ENCODE results near the gene C10orf90.

Gene C10orf90

GRCh38 chr10:126408953-126409641 is 261.4 kb downstream of the C10orf90 start:
- H3K27ac Mint-ChIP-seq: no peak overlapping the region
- ATAC-seq (replicated peaks) (peak; percentile 91 to 92), DNase-seq (peak; percentile 28)
- H3K4me1 Mint-ChIP-seq: peaks cover 0 to 11% of the 10 kb centered on the region in 2 donors
- H3K27me3 Mint-ChIP-seq: peaks cover 0 to 12% of the 10 kb centered on the region in 2 donors
- peak overlapping the region in 1 of 2 donors; percentile 35 for H3K4me3 Mint-ChIP-seq
- no peaks in the 10 kb centered on the region for H3K36me3 Mint-ChIP-seq
- H3K9me3 Mint-ChIP-seq: no peaks in the 10 kb centered on the region

GRCh38 chr10:126407831-126408230 is 262.7 kb downstream of the C10orf90 start:
- Mint-ChIP-seq H3K27ac (no peak overlapping the region), H3K4me3 (no peak overlapping the region), H3K27me3 (peaks cover 0 to 12% of the 10 kb centered on the region in 2 donors), H3K36me3 (no peaks in the 10 kb centered on the region), H3K9me3 (no peaks in the 10 kb centered on the region), H3K4me1 (peaks cover 0 to 11% of the 10 kb centered on the region in 2 donors)
- ATAC-seq (replicated peaks): no peak
- DNase-seq: no peak

DNA sequence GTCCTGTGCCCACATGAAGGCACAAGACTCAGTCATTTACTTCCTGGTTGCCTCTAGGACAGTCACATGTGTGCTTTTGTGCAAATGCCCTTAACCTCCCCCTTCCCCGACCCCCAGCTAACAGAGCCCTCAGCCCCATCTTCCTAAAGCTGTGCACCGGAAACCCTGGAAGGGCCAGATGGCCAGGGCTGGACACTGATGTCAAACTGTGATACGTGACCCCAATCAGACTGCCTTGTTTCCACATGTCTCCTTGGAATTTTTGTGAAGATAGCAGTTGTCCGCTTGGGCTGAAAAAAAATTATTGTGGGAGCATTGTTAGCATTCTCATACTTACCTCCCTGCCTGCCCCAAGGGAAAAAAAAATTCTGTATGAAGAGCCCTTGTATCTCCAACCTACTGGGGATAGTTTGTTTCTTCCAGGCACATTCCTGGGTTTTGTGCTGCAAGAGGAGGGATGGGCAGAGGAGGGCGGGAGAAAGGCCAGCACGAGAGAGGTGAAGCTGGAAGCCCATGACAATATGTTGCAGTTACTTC is 265.2 kb downstream of the C10orf90 start:
- Mint-ChIP-seq H3K36me3 (no peaks in the 10 kb centered on the region), H3K4me1 (peaks cover 0 to 11% of the 10 kb centered on the region in 2 donors), H3K9me3 (no peaks in the 10 kb centered on the region), H3K4me3 (no peak overlapping the region), H3K27ac (no peak overlapping the region), H3K27me3 (peaks cover 7 to 17% of the 10 kb centered on the region in 2 donors)
- DNase-seq (no peak), ATAC-seq (replicated peaks) (no peak)

DNA sequence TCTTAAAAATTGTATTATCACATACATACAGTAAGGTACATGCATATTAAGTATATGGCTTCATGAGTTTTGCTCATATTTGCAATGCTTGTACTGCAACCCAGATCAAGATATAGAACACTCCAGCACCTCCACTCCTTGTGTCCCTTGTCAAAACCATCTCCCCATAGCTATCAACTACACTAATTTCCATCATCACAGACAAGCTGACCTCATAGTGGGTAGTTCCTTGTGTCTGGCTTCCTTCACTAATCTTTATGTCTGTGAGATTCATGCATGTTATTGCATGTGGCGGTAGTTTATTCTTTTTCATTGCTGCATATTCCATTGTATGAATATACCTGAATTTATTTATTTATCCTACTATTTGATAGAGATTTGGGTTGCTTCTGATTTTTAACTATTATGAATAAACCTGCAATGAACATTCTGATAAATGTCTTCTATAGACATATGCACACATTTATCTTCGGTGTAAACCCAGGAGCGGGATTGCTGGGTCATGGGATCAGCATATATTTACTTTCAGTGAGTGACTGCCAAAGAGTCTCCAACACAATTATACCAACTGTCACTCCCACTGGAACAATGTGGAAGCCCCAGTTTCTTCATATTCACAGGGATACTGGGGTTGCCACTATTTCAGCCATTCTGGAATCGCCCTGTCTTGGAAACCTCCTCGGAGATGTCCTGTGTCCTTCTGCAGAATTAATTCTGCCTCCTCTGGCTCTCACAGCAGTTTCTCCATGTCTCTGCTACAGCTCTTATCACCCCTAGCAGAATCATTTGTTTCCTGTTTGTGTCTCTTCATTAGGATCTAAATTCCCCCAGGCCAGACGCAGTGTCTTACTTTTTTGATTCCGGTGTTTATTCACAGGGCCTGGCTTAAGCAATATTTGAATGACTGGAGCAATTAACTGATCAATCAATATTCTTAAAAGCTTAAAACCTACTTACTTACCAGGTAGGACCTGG is 267.5 kb downstream of the C10orf90 start:
- ATAC-seq (replicated peaks) (no peak), DNase-seq (no peak)
- H3K4me3 Mint-ChIP-seq: no peak overlapping the region
- no peaks in the 10 kb centered on the region for H3K36me3 Mint-ChIP-seq
- H3K4me1 Mint-ChIP-seq: no peaks in the 10 kb centered on the region
- no peak overlapping the region for H3K27ac Mint-ChIP-seq
- no peaks in the 10 kb centered on the region for H3K9me3 Mint-ChIP-seq
- H3K27me3 Mint-ChIP-seq: peaks cover 7 to 12% of the 10 kb centered on the region in 2 donors

DNA sequence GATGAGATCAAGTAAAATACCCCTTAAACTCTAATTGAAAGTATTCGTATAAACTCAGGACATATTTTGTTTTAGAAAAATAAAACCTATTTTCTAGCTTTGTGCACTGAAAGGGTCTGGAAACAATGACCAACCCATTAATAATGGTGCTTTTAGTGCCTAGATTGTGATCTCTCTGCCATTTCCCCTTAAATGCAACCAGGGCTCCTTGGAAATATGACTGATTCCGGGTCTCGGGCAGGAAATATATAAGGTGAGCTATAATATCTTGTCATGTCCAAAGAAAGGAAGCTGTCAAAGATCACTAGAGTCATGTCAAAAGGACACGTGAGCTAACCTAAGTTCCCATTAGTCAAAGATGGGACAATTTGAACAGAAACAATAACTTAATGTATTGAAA is 269.9 kb downstream of the C10orf90 start:
- H3K36me3 Mint-ChIP-seq: no peaks in the 10 kb centered on the region

DNA sequence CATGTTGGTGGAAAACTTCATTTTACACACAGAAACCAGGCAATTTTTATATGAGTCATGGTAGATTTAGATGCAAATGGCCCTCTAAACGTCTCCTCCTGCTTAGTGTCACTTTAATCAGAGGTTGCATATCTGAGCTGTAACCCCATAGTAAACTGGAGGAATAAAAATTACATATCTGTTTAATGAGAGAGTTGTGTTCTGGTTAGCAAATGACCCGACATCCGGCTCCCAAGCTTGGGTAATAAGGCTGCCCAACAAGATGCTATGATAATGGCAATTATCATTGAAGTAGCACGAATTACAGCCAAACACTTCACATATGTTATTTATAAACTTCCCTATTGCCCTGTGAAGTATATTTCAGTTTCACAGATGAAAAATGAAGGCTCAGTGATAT is 271.6 kb downstream of the C10orf90 start:
- H3K4me3 Mint-ChIP-seq: no peak overlapping the region
- H3K27ac Mint-ChIP-seq: no peak overlapping the region

More for the DNA sequence above, 269.9 kb downstream of the C10orf90 start:
- no peak for DNase-seq
- peaks cover 10 to 11% of the 10 kb centered on the region in 2 donors for H3K27me3 Mint-ChIP-seq
- no peak for ATAC-seq (replicated peaks)
- H3K27ac Mint-ChIP-seq: no peak overlapping the region
- H3K4me3 Mint-ChIP-seq: no peak overlapping the region
- no peaks in the 10 kb centered on the region for H3K4me1 Mint-ChIP-seq
- H3K9me3 Mint-ChIP-seq: peaks cover 4% of the 10 kb centered on the region in 2 donors

GRCh38 chr10:126398383-126398743 is 272.1 kb downstream of the C10orf90 start:
- Mint-ChIP-seq H3K27ac (no peak overlapping the region), H3K9me3 (peaks cover 4 to 6% of the 10 kb centered on the region in 2 donors), H3K4me3 (no peak overlapping the region), H3K27me3 (peaks cover 5 to 11% of the 10 kb centered on the region in 2 donors), H3K4me1 (no peaks in the 10 kb centered on the region), H3K36me3 (no peaks in the 10 kb centered on the region)
- no peak for DNase-seq
- ATAC-seq (replicated peaks): no peak

More for the DNA sequence above, 271.6 kb downstream of the C10orf90 start:
- Mint-ChIP-seq H3K36me3 (no peaks in the 10 kb centered on the region), H3K27me3 (peaks cover 5 to 11% of the 10 kb centered on the region in 2 donors), H3K9me3 (peaks cover 4% of the 10 kb centered on the region in 2 donors), H3K4me1 (no peaks in the 10 kb centered on the region)
- no peak for ATAC-seq (replicated peaks)
- no peak for DNase-seq

GRCh38 chr10:126397640-126398382 is 272.7 kb downstream of the C10orf90 start:
- Mint-ChIP-seq H3K9me3 (peaks cover 4 to 7% of the 10 kb centered on the region in 2 donors), H3K36me3 (no peaks in the 10 kb centered on the region), H3K27ac (no peak overlapping the region), H3K27me3 (peaks cover 5 to 11% of the 10 kb centered on the region in 2 donors), H3K4me1 (no peaks in the 10 kb centered on the region), H3K4me3 (no peak overlapping the region)
- DNase-seq (no peak), ATAC-seq (replicated peaks) (no peak)

- Mint-ChIP-seq H3K36me3 (no peaks in the 10 kb centered on the region), H3K27ac (no peak overlapping the region), H3K4me3 (no peak overlapping the region), H3K4me1 (no peaks in the 10 kb centered on the region), H3K27me3 (peaks cover 5 to 11% of the 10 kb centered on the region in 2 donors), H3K9me3 (peaks cover 6 to 7% of the 10 kb centered on the region in 2 donors)
- DNase-seq (no peak), ATAC-seq (replicated peaks) (no peak)
These were observed 273.3 kb downstream of the C10orf90 start for GRCh38 chr10:126397156-126397555.

DNA sequence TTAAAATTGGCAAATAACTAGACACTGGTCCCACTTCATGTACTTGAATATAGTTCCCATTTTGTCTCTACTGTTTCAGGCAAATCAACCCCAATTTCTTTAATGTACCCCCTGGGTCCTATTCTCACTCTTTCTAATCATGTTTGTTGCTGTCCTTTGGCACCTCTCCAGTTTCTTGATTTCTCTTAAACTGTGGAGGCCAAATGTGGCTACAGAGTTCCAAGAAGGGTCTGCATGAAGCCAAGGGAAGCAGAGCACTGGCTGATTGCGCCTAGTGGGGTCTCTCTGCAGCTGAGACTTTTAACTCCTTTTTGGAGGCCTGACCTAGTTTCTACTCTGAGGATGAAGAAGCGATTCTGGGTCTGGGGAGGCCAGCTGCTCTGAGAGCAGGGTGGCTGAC is 275.5 kb downstream of the C10orf90 start:
- Mint-ChIP-seq H3K27ac (no peak overlapping the region), H3K9me3 (peaks cover 6 to 7% of the 10 kb centered on the region in 2 donors), H3K4me1 (no peaks in the 10 kb centered on the region), H3K4me3 (no peak overlapping the region), H3K36me3 (no peaks in the 10 kb centered on the region), H3K27me3 (peaks cover 12 to 21% of the 10 kb centered on the region in 2 donors)
- DNase-seq: no peak
- no peak for ATAC-seq (replicated peaks)

DNA sequence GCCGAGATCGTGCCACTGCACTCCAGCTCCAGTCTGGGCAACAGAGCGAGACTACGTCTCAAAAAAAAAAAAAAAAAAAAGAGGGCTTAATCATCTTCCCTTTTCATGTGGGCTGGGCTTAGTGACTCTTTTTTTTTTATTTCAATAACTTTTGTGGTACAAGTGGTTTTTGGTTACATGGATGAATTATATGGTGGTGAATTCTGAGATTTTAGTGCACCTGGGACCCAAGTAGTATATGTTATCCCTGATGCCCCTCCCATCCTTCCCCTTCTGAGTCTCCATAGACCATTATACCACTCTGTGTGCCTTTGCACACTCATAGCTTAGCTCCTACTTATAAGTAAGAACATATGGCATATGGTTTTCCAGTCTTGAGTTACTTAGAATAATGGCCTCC is 277.4 kb downstream of the C10orf90 start:
- ATAC-seq (replicated peaks) (no peak), DNase-seq (no peak)
- Mint-ChIP-seq H3K9me3 (peaks cover 6 to 7% of the 10 kb centered on the region in 2 donors), H3K27ac (no peak overlapping the region), H3K27me3 (peaks cover 24 to 32% of the 10 kb centered on the region in 2 donors), H3K4me3 (no peak overlapping the region), H3K36me3 (no peaks in the 10 kb centered on the region), H3K4me1 (no peaks in the 10 kb centered on the region)

DNA sequence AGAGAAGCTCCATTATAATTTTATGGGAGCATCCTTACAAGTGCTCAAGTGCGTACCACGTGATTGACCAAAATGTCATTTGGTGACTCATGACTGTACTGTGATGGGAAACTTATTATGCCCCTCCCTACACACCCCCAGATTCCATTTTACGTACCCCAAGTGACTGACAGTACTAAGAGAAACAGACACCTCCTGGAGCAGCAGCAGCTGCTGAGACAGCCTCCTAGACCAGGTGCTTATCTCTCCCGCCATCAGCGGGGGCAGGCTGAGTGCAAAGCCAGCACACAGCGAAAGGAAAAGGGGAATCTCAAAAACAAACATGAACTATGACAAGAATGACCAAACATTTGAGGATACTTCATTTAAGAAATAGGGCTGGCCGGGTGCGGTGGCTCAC is 278.0 kb downstream of the C10orf90 start:
- no peak for DNase-seq
- no peaks in the 10 kb centered on the region for H3K4me1 Mint-ChIP-seq
- peaks cover 6 to 7% of the 10 kb centered on the region in 2 donors for H3K9me3 Mint-ChIP-seq
- no peak overlapping the region for H3K27ac Mint-ChIP-seq
- peaks cover 27 to 33% of the 10 kb centered on the region in 2 donors for H3K27me3 Mint-ChIP-seq
- no peak for ATAC-seq (replicated peaks)
- no peak overlapping the region for H3K4me3 Mint-ChIP-seq
- H3K36me3 Mint-ChIP-seq: no peaks in the 10 kb centered on the region

- H3K27me3 Mint-ChIP-seq: peaks cover 31 to 37% of the 10 kb centered on the region in 2 donors
- H3K4me1 Mint-ChIP-seq: peaks cover 3% of the 10 kb centered on the region in 2 donors
- H3K27ac Mint-ChIP-seq: no peak overlapping the region
- ATAC-seq (replicated peaks) (no peak), DNase-seq (no peak)
- no peak overlapping the region for H3K4me3 Mint-ChIP-seq
- peaks cover 6 to 7% of the 10 kb centered on the region in 2 donors for H3K9me3 Mint-ChIP-seq
- H3K36me3 Mint-ChIP-seq: peaks cover 2 to 3% of the 10 kb centered on the region in 2 donors
These were observed 278.4 kb downstream of the C10orf90 start for GRCh38 chr10:126392068-126392467.
